K562 (cell line): ENCODE data around the gene MVD. TPM values are rescaled to one million over a fixed set of nuclear protein-coding genes. Genes with fewer than 3 reads are reported as not detected.

Experiments used
- CCNT2 ChIP-seq: IDR thresholded peaks from 2 replicates; pipeline ENCODE4 v1.6.1; 2011; ENCODE audit warnings: borderline replicate concordance, low read depth, mild to moderate bottlenecking, moderate library complexity, mixed read lengths, low read length; ENCODE audit not compliant: insufficient read length; ENCODE audit errors: extremely low read depth
- CHD7 ChIP-seq: fragments of 200-600 bp; sonication (generic); IDR thresholded peaks from one replicate; pipeline ENCODE4 v1.6.1; 2012; ENCODE audit warnings: mild to moderate bottlenecking, low read depth, low read length, inconsistent platforms
- E2F5 ChIP-seq: sonication (generic); formaldehyde crosslinking; IDR thresholded peaks from 2 replicates; pipeline ENCODE4 v1.8.0; 2022; ENCODE audit warnings: mild to moderate bottlenecking, missing genetic modification reagents
- HNRNPUL1 ChIP-seq: fragments of 200-400 bp; formaldehyde crosslinking; IDR thresholded peaks from 2 replicates; pipeline ENCODE4 v1.6.1; 2017; ENCODE audit warnings: low read length
- MYC ChIP-seq, 2 experiments: fragments of 250-450 bp in 1 of 2; sonication (Bioruptor Pico) in 1 of 2; IDR thresholded peaks; 2 replicates each; pipeline versions ENCODE4 v1.5.1 to v1.6.1; 2012 to 2021; ENCODE audit warnings: low read depth in 2 of 2, borderline replicate concordance in 1 of 2, improper control_type of control experiment in 1 of 2, low read length in 1 of 2, mild to moderate bottlenecking in 1 of 2, moderate library complexity in 1 of 2
- NUFIP1 ChIP-seq: fragments of 450-650 bp; IDR thresholded peaks from 2 replicates; pipeline ENCODE4 v1.6.1; 2018; ENCODE audit not compliant: partially characterized antibody
- TCF3 ChIP-seq: sonication (generic); formaldehyde crosslinking; IDR thresholded peaks from 2 replicates; pipeline ENCODE4 v1.4.0; 2020; ENCODE audit warnings: mild to moderate bottlenecking, missing genetic modification reagents
- polyA plus RNA-seq, 8 experiments: library from polyadenylated mRNA; depleted of rRNA in 4 of 8; stranded (reverse) in 5 of 8; unstranded in 3 of 8; fragments of >200 nt; fragmentation: Nextera tagmentation in 2 of 8; fragmentation: Illumina TruSeq in 1 of 8; extraction: Ambion mirVana in 2 of 8; extraction: Trizol in 1 of 8; gene quantifications; 2 replicates each; pipeline versions ENCODE4 v1.2.1 to v1.2.3, GENCODE V29; 2011 to 2014; ENCODE audit warnings: inconsistent platforms in 1 of 8, missing spikeins in 1 of 8
- total RNA-seq, 7 experiments: library from RNA; depleted of rRNA in 6 of 7; stranded (reverse); fragments of >200 nt in 6 of 7; fragmentation: Illumina TruSeq in 2 of 7; extraction: Trizol in 2 of 7; gene quantifications; 2 replicates each; pipeline versions ENCODE4 v1.2.1 to v1.2.3, GENCODE V29; 2011 to 2021; ENCODE audit warnings: low replicate concordance in 1 of 7
- TF ChIP-seq, protein P1 (sequence below): IDR thresholded peaks from 3 replicates; pipeline ENCODE4 v1.6.1; 2011; ENCODE audit warnings: borderline replicate concordance, mild to moderate bottlenecking, moderate library complexity; ENCODE audit not compliant: insufficient read length; ENCODE audit errors: extremely low read depth
- TF ChIP-seq, protein P2 (sequence below): sonication (generic); formaldehyde crosslinking; IDR thresholded peaks from 2 replicates; pipeline ENCODE4 v1.4.0; 2020; ENCODE audit warnings: mild to moderate bottlenecking, missing genetic modification reagents

MVD gene
- total and polyA plus RNA-seq, 9 of the 15 experiments (the other 6 are each of a cell fraction or from before 2014, with no cell fraction given) = 12.2 to 141 (median 45.3) TPM

DNA sequence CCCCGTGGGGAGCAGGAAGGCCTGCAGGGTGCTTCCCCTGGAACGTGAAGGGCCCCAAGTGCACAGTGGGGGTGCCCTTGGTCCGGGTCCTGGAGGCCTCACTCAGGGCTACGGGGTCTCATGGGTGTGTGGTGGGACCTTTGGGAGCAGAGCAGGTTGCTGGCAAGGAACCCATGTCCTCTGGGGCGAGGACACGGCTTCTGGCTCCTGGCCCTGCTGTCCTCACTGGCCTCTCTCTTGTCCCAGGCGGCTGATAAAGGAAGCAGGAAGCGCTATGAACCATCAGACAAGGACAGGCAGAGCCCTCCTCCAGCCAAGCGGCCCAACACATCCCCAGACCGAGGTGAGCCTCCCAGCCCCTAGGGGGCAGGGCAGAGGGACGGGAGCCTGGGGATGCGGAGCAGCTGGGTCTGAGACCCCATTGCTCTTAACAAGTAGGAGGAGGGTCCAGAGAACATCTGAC is 34.3 kb downstream of the MVD start (continued):
- TF ChIP-seq CHD7 (peak; percentile 29), TCF3 (peak; percentile 33; the same call in 1 of the 2 replicates), CCNT2 (no peak), MYC (IDR thresholded peaks at IDR 0.05; ENCODE audit: low read depth, low read length) (peak; percentile 59), MYC (CRISPR knock-in tag; IDR thresholded peaks at IDR 0.05; ENCODE audit: borderline replicate concordance, low read depth) (no peak), NUFIP1 (peak; percentile 29), E2F5 (CRISPR knock-in tag) (no peak), HNRNPUL1 (no peak)
- TF ChIP-seq, protein P1, sequence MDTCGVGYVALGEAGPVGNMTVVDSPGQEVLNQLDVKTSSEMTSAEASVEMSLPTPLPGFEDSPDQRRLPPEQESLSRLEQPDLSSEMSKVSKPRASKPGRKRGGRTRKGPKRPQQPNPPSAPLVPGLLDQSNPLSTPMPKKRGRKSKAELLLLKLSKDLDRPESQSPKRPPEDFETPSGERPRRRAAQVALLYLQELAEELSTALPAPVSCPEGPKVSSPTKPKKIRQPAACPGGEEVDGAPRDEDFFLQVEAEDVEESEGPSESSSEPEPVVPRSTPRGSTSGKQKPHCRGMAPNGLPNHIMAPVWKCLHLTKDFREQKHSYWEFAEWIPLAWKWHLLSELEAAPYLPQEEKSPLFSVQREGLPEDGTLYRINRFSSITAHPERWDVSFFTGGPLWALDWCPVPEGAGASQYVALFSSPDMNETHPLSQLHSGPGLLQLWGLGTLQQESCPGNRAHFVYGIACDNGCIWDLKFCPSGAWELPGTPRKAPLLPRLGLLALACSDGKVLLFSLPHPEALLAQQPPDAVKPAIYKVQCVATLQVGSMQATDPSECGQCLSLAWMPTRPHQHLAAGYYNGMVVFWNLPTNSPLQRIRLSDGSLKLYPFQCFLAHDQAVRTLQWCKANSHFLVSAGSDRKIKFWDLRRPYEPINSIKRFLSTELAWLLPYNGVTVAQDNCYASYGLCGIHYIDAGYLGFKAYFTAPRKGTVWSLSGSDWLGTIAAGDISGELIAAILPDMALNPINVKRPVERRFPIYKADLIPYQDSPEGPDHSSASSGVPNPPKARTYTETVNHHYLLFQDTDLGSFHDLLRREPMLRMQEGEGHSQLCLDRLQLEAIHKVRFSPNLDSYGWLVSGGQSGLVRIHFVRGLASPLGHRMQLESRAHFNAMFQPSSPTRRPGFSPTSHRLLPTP = no peak
- TF ChIP-seq, protein P2, sequence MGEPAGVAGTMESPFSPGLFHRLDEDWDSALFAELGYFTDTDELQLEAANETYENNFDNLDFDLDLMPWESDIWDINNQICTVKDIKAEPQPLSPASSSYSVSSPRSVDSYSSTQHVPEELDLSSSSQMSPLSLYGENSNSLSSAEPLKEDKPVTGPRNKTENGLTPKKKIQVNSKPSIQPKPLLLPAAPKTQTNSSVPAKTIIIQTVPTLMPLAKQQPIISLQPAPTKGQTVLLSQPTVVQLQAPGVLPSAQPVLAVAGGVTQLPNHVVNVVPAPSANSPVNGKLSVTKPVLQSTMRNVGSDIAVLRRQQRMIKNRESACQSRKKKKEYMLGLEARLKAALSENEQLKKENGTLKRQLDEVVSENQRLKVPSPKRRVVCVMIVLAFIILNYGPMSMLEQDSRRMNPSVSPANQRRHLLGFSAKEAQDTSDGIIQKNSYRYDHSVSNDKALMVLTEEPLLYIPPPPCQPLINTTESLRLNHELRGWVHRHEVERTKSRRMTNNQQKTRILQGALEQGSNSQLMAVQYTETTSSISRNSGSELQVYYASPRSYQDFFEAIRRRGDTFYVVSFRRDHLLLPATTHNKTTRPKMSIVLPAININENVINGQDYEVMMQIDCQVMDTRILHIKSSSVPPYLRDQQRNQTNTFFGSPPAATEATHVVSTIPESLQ (CRISPR knock-in tag) = no peak
